Omental fat pad (tissue), 4 donors: Measurements from ENCODE around the gene HIRIP3. TPM values are rescaled to one million over a fixed set of nuclear protein-coding genes. Genes with fewer than 3 reads are reported as not detected.
"Not testable (repeated sequence)": the region's sequence is repeated elsewhere in the genome, so short reads cannot be mapped to it uniquely, and the experiment has no call there.

ENCODE experiments used
- ATAC-seq: fragments of 150-250 bp; one replicate; pipeline ENCODE4 v1.9.1; 2016; ENCODE audit warnings: mild to moderate bottlenecking, moderate library complexity; ENCODE audit not compliant: low FRiP score
- DNase-seq: peaks from one replicate; pipeline ENCODE4 v3.0.0-alpha.2; 2019; ENCODE audit warnings: low spot score
- CTCF ChIP-seq, 3 donors: fragments of 450-650 bp; IDR thresholded peaks; one replicate each; pipeline ENCODE4 v1.5.1; 2016 to 2017; ENCODE audit warnings: antibody characterized with exemption in 3 of 3, mild to moderate bottlenecking in 3 of 3, moderate library complexity in 2 of 3
- total RNA-seq, 4 donors: library from RNA; depleted of rRNA; stranded (reverse); fragments of >200 nt; gene quantifications; one replicate each; pipeline ENCODE4 v1.1.0, GENCODE V29; 2016

HIRIP3 gene
- total RNA-seq, 4 donors from 2014 or later: 5.6 to 22.2 (median 9.8) TPM

GRCh38 chr16:30016555-30017276 is 21.3 kb upstream of the HIRIP3 start:
- TF ChIP-seq CTCF (IDR thresholded peaks at IDR 0.05): no peak

GRCh38 chr16:30015450-30015849 is 20.0 kb upstream of the HIRIP3 start:
- DNase-seq, ATAC-seq: not testable (repeated sequence)

More at GRCh38 chr16:30016555-30017276, 21.3 kb upstream of the HIRIP3 start:
- ATAC-seq (no peak), DNase-seq (no peak)

- not testable (repeated sequence) for DNase-seq, ATAC-seq
Measured at GRCh38 chr16:30012598-30012997, 17.2 kb upstream of the HIRIP3 start.

- DNase-seq (no peak), ATAC-seq (no peak)
- TF ChIP-seq CTCF (IDR thresholded peaks at IDR 0.05): no peak
Measured at GRCh38 chr16:30011714-30012504, 16.5 kb upstream of the HIRIP3 start.

GRCh38 chr16:30010844-30011713 is 15.7 kb upstream of the HIRIP3 start, which contains the start of gene DOC2A:
Gene DOC2A (minus strand): TSS chr16:30011027. CDS start chr16:30010222, 805 bp downstream.
- ATAC-seq: no peak

GRCh38 chr16:30009990-30010843 is 14.8 kb upstream of the HIRIP3 start:
- DNase-seq: no peak
- no peak for ATAC-seq
- TF ChIP-seq CTCF (IDR thresholded peaks at IDR 0.05): no peak

More at GRCh38 chr16:30010844-30011713, 15.7 kb upstream of the HIRIP3 start, which contains the start of gene DOC2A:
- DNase-seq: no peak
- TF ChIP-seq CTCF (IDR thresholded peaks at IDR 0.05): no peak
